Right lobe of liver (tissue), 6 donors: ENCODE results near the gene FOXE3. TPM values are rescaled to one million over a fixed set of nuclear protein-coding genes. Genes with fewer than 3 reads are reported as not detected.

ENCODE experiments used
- ATAC-seq, 4 donors: fragments of 200-7000 bp; cut with Tn5 transposase; one replicate each; pipeline ENCODE4 v1.9.1; 2020; ENCODE audit warnings: mild to moderate bottlenecking in 4 of 4, moderate library complexity in 4 of 4
- DNase-seq, 3 donors: peaks; one replicate each; pipeline ENCODE4 v3.0.0-alpha.2; 2020
- H3K27ac ChIP-seq, 3 donors: fragments of 200-600 bp; one replicate each; pipeline ENCODE4 v1.8.0; 2022
- H3K27me3 ChIP-seq, 2 donors: fragments of 200-600 bp; one replicate each; pipeline ENCODE4 v1.8.0; 2022
- H3K36me3 ChIP-seq, 4 donors: fragments of 200-600 bp; sonication (generic) in 1 of 4; one replicate each; pipeline versions ENCODE4 v1.5.1 to v1.8.0; 2017 to 2022; ENCODE audit warnings: control low read depth in 1 of 4
- H3K4me1 ChIP-seq, 4 donors: fragments of 200-600 bp; sonication (generic) in 1 of 4; one replicate each; pipeline versions ENCODE4 v1.5.1 to v1.8.0; 2017 to 2022; ENCODE audit warnings: control low read depth in 1 of 4
- H3K4me3 ChIP-seq, 3 donors: fragments of 200-600 bp; one replicate each; pipeline ENCODE4 v1.8.0; 2022
- H3K9me3 ChIP-seq, 4 donors: fragments of 200-600 bp; sonication (generic) in 1 of 4; one replicate each; pipeline versions ENCODE4 v1.5.1 to v1.8.0; 2017 to 2022; ENCODE audit warnings: control low read depth in 1 of 4
- CTCF ChIP-seq, 4 donors: fragments of 200-600 bp in 3 of 4; fragments of 450-650 bp in 1 of 4; IDR thresholded peaks; one replicate each; pipeline versions ENCODE4 v1.5.1 to v1.8.0; 2016 to 2022; ENCODE audit warnings: antibody characterized with exemption in 4 of 4, mild to moderate bottlenecking in 2 of 4
- POLR2A ChIP-seq: fragments of 450-650 bp; IDR thresholded peaks from one replicate; pipeline ENCODE4 v1.6.1; 2017; ENCODE audit warnings: antibody characterized with exemption, mild to moderate bottlenecking
- WGBS: methylation state at CpG from one replicate; pipeline ENCODE4 v1.1.6; 2018; ENCODE audit warnings: low coverage, low lambda C conversion rate; ENCODE audit not compliant: insufficient coverage; ENCODE audit errors: missing lambda C conversion rate; 5-methylcytosine and 5-hydroxymethylcytosine counted together
- intact Hi-C, 2 donors: fragments of 100-400 bp; cut with DNase I; formaldehyde crosslinking; loops; one replicate each; pipeline versions ENCODE4 v1.11.2 to v1.14.1; 2022
- total RNA-seq, 6 experiments: library from RNA; depleted of rRNA in 2 of 6; stranded (reverse); fragments of >200 nt in 2 of 6; fragmentation: NEBNext Ultra II Directional in 3 of 6; extraction: Animal tissue kit (Norgen Biotek cat#: 25700) in 3 of 6; gene quantifications; one replicate each; pipeline versions ENCODE4 v1.1.0 to v1.2.4, GENCODE V29; 2016 to 2023
- donor health status: DM: no; HTN: yes; CAD: no.
- donor health status: DM: no; HTN: no; CAD: no.
- donor health status: DM: no; HTN: no; CAD: no.
- donor health status: DM: no; HTN: yes; CAD: no.
- donor health status: DM: no; HTN: yes; CAD: no.

Gene FOXE3
- total RNA-seq, 6 experiments from 2014 or later: not detected

DNA sequence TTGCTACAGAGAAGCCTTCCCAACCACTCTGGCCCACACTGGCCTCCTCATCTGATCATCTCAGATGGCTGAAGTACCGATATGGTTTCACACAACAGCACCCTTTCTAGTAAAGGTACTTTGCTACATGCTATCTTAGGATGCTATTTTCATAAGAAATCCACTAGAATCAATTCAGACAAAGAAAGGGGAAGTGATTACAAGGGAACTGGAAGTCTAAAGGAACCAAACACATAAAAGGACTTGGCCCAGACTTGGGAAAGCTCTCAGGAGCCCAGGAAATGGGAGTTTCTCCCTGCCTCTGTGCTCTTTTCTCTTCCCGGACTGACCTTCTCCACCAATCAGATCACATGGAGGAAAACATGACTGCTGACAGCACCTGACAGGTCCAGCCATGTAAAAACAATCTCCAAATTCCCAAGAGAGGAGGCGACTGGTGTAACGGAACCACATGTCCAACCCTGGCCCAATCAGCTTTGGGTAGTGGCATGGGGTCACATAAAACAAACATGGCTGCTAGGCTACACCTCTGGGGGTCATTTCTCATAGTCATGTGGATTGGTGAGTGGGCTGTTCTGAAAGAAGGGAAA is 12.7 kb upstream of the FOXE3 start:
- no peak for DNase-seq
- Histone ChIP-seq H3K4me1 (no peaks in the 10 kb centered on the region), H3K27me3 (no peaks in the 10 kb centered on the region), H3K4me3 (no peak overlapping the region), H3K27ac (no peak overlapping the region), H3K36me3 (no peaks in the 10 kb centered on the region), H3K9me3 (no peaks in the 10 kb centered on the region)
- 74% methylated on average over 2 of the region's 4 CpGs for WGBS
- no peak for ATAC-seq
- TF ChIP-seq POLR2A: no peak
- TF ChIP-seq CTCF (IDR thresholded peaks at IDR 0.05): no peak
- intact Hi-C loops: no loop called here

GRCh38 chr1:47405697-47406096 is 10.4 kb upstream of the FOXE3 start:
- no peak overlapping the region for H3K4me3 ChIP-seq
- H3K4me1 ChIP-seq: no peaks in the 10 kb centered on the region
- TF ChIP-seq CTCF (IDR thresholded peaks at IDR 0.05) (no peak), POLR2A (no peak)
- DNase-seq (no peak), ATAC-seq (peak in 2 of 4 donors; percentile 37 to 39)
- intact Hi-C loops: no loop called here
- 47% methylated on average over 3 of the region's 5 CpGs for whole genome bisulfite sequencing
- no peaks in the 10 kb centered on the region for H3K36me3 ChIP-seq
- H3K27me3 ChIP-seq: no peaks in the 10 kb centered on the region
- no peak overlapping the region for H3K27ac ChIP-seq
- no peaks in the 10 kb centered on the region for H3K9me3 ChIP-seq

GRCh38 chr1:47406966-47407365 is 9.1 kb upstream of the FOXE3 start:
- TF ChIP-seq POLR2A (no peak), CTCF (IDR thresholded peaks at IDR 0.05) (no peak)
- no peak for ATAC-seq

GRCh38 chr1:47407481-47407880 is 8.6 kb upstream of the FOXE3 start:
- WGBS: 83% methylated on average over 2 of the region's 3 CpGs
- Histone ChIP-seq H3K4me3 (no peak overlapping the region), H3K27ac (no peak overlapping the region), H3K36me3 (no peaks in the 10 kb centered on the region), H3K27me3 (no peaks in the 10 kb centered on the region), H3K9me3 (no peaks in the 10 kb centered on the region), H3K4me1 (no peaks in the 10 kb centered on the region)
- TF ChIP-seq POLR2A (no peak), CTCF (IDR thresholded peaks at IDR 0.05) (no peak)
- DNase-seq: no peak
- intact Hi-C loops: no loop called here
- ATAC-seq: no peak

More at GRCh38 chr1:47406966-47407365, 9.1 kb upstream of the FOXE3 start:
- H3K36me3 ChIP-seq: no peaks in the 10 kb centered on the region
- no peak overlapping the region for H3K27ac ChIP-seq
- 83% methylated on average over 5 of the region's 5 CpGs for WGBS
- no peak for DNase-seq
- H3K27me3 ChIP-seq: no peaks in the 10 kb centered on the region
- H3K9me3 ChIP-seq: no peaks in the 10 kb centered on the region
- H3K4me1 ChIP-seq: no peaks in the 10 kb centered on the region
- intact Hi-C loops: no loop called here
- no peak overlapping the region for H3K4me3 ChIP-seq
